Pons (tissue), 1 donor: ENCODE measurements around the gene PARD3B.

Experiments
- DNase-seq: peaks from one replicate; pipeline ENCODE4 v3.0.0-alpha.2; 2016; ENCODE audit warnings: low spot score

Gene PARD3B

GRCh38 chr2:204948024-204948763, 402.9 kb downstream of the PARD3B start:
- no peak for DNase-seq

- DNase-seq: no peak
These were observed 403.5 kb downstream of the PARD3B start for GRCh38 chr2:204948822-204949221.

- no peak for DNase-seq
These were observed 405.5 kb downstream of the PARD3B start for GRCh38 chr2:204950695-204951346.

GRCh38 chr2:204958371-204958770, 413.1 kb downstream of the PARD3B start:
- DNase-seq: no peak

GRCh38 chr2:204964414-204964813, 419.1 kb downstream of the PARD3B start:
- no peak for DNase-seq

- DNase-seq: no peak
These were observed 421.0 kb downstream of the PARD3B start for GRCh38 chr2:204966245-204966644.

GRCh38 chr2:204967199-204967960, 422.1 kb downstream of the PARD3B start:
- no peak for DNase-seq

GRCh38 chr2:204971206-204971907, 426.1 kb downstream of the PARD3B start:
- DNase-seq: no peak

GRCh38 chr2:204972161-204972560, 426.9 kb downstream of the PARD3B start:
- DNase-seq: no peak

- DNase-seq: peak; percentile 60
These were observed 427.5 kb downstream of the PARD3B start for GRCh38 chr2:204972606-204973336.

GRCh38 chr2:204973616-204974015, 428.3 kb downstream of the PARD3B start:
- DNase-seq: no peak

- no peak for DNase-seq
These were observed 429.2 kb downstream of the PARD3B start for GRCh38 chr2:204974487-204974886.

GRCh38 chr2:204977914-204978313, 432.6 kb downstream of the PARD3B start:
- no peak for DNase-seq

- DNase-seq: no peak
These were observed 437.0 kb downstream of the PARD3B start for GRCh38 chr2:204982303-204982702.

- no peak for DNase-seq
These were observed 439.2 kb downstream of the PARD3B start for GRCh38 chr2:204984518-204984917.

GRCh38 chr2:204986641-204987040, 441.4 kb downstream of the PARD3B start:
- DNase-seq: no peak

GRCh38 chr2:204988836-204989235, 443.6 kb downstream of the PARD3B start:
- no peak for DNase-seq

- DNase-seq: no peak
These were observed 444.6 kb downstream of the PARD3B start for GRCh38 chr2:204989877-204990276.

GRCh38 chr2:205001300-205001966, 456.2 kb downstream of the PARD3B start:
- no peak for DNase-seq

GRCh38 chr2:205002390-205002789, 457.1 kb downstream of the PARD3B start:
- DNase-seq: no peak

GRCh38 chr2:205003288-205003687, 458.0 kb downstream of the PARD3B start:
- no peak for DNase-seq
